GM13976 (cell line): ENCODE data around the gene U2AF1L4.

Experiments used
- DNase-seq: peaks from one replicate; pipeline ENCODE4 v3.0.0; 2012; ENCODE audit warnings: low spot score
- CTCF ChIP-seq: IDR thresholded peaks from 2 replicates; pipeline ENCODE4 v1.5.1; 2012; ENCODE audit warnings: borderline replicate concordance, mild to moderate bottlenecking; ENCODE audit not compliant: insufficient read depth; ENCODE audit errors: extremely low read depth, missing control alignments, control extremely low read depth
- in situ Hi-C: fragments of 300-500 bp; cut with MboI; formaldehyde crosslinking; loops from one replicate; pipeline ENCODE4 v1.12.0; 2022; ENCODE audit warnings: low sequenced_read_pairs, mixed read lengths, inconsistent platforms; ENCODE audit not compliant: unreplicated experiment

Gene U2AF1L4

GRCh38 chr19:35715355-35715809 lies 29.8 kb downstream of the U2AF1L4 start:
- DNase-seq = no peak
- in situ Hi-C loops = no loop called here
- TF ChIP-seq CTCF = no peak

GRCh38 chr19:35714601-35715354 lies 30.4 kb downstream of the U2AF1L4 start:
- no peak for DNase-seq
- in situ Hi-C loops = no loop called here
- TF ChIP-seq CTCF = peak; percentile 25

DNA sequence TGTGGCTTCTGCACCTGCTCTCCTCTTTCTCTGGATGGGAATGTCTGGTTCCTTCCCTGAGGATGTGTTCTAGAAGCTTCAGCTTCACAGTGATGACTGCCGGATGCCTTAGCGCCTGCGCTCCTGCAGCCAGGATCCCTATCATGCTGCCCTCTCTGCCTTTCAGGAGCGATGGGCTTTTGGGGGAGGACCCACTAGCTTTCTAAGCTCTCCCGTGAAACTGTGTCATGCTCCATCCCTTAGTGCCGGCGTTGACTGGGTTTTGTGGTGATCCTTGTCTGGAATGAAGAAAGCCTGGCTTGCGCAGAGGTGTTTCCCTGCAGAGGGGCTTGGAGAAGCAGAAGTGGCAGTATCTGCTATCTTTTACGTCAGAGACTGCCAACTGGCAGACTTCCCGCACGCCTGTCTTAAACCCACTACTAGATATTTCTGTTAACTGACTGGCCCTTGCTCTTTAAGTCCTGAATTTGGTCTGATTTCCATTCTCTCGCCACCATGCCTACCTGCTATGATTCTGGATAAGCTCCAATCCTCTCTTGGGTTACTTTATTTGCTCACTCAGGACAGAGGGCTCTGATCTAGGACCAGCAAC lies 31.2 kb downstream of the U2AF1L4 start:
- in situ Hi-C loops = no loop called here
- DNase-seq = no peak
- TF ChIP-seq CTCF = no peak

GRCh38 chr19:35713506-35713850 lies 31.7 kb downstream of the U2AF1L4 start:
- in situ Hi-C loops = no loop called here

GRCh38 chr19:35712567-35713505 lies 32.4 kb downstream of the U2AF1L4 start:
- TF ChIP-seq CTCF = no peak
- peak; percentile 85 for DNase-seq
- in situ Hi-C loops = no loop called here

More at GRCh38 chr19:35713506-35713850, 31.7 kb downstream of the U2AF1L4 start:
- no peak for DNase-seq
- no peak for TF ChIP-seq CTCF
